ENCODE results near the gene SYT7. TPM values are rescaled to one million over a fixed set of nuclear protein-coding genes. Genes with fewer than 3 reads are reported as not detected.

The SYT7 gene
- polyA plus RNA-seq, 2 of the 4 experiments (the other 2 are of a cell fraction) = 0.37 to 1.0 TPM

DNA sequence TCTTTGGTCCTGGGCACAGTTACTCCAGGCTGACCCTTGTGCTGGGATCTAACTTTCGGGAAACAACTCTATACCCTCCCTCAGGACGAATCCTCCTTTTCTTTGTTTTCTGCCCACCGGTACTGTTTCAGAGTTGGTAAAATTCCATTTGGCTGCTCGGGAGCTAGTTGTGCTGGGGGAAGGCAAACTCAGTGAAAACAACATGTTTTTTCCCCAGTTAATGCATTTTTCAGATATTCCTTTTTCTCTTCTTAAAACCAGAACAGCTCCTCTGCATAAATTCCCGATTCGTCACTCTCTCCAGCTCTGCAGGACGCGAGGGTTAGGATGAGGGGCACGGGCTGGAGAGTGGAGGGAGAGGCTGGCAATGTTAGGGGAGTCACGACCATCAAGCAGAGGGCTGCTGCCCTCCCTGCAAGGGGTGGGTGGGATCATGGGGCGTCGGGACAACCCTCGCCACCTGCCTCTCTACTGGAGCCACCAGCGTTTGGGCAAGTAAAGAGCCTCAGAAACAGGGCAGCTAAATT, 41.0 kb downstream of the SYT7 start:
- ChIA-PET POLR2A (no interaction called here), CTCF (interaction anchor here (0.7 to 2.1 kb wide), 7 partner anchors 8 to 93 kb away, joined by 3 to 13 read pairs (median 3); no protein-coding TSS in a partner anchor)
- no peak for ATAC-seq
- Histone ChIP-seq H3K4me3 (no peak overlapping the region), H3K4me1 (peaks cover 35% of the 10 kb centered on the region), H3K27ac (no peak overlapping the region), H3K4me2 (no peak overlapping the region), H3K9me3 (no peaks in the 10 kb centered on the region)
- WGBS (ENCODE audit: missing lambda C conversion rate) = 71% methylated on average over 13 of the region's 14 CpGs
- FAIRE-seq = no peak
- TF ChIP-seq POLR2A (IDR thresholded peaks at IDR 0.05; ENCODE audit: low read length) = no peak
- no peak for TF ChIP-seq HOXA7 (CRISPR knock-in tag; IDR thresholded peaks at IDR 0.05)
- TF ChIP-seq, protein P1, sequence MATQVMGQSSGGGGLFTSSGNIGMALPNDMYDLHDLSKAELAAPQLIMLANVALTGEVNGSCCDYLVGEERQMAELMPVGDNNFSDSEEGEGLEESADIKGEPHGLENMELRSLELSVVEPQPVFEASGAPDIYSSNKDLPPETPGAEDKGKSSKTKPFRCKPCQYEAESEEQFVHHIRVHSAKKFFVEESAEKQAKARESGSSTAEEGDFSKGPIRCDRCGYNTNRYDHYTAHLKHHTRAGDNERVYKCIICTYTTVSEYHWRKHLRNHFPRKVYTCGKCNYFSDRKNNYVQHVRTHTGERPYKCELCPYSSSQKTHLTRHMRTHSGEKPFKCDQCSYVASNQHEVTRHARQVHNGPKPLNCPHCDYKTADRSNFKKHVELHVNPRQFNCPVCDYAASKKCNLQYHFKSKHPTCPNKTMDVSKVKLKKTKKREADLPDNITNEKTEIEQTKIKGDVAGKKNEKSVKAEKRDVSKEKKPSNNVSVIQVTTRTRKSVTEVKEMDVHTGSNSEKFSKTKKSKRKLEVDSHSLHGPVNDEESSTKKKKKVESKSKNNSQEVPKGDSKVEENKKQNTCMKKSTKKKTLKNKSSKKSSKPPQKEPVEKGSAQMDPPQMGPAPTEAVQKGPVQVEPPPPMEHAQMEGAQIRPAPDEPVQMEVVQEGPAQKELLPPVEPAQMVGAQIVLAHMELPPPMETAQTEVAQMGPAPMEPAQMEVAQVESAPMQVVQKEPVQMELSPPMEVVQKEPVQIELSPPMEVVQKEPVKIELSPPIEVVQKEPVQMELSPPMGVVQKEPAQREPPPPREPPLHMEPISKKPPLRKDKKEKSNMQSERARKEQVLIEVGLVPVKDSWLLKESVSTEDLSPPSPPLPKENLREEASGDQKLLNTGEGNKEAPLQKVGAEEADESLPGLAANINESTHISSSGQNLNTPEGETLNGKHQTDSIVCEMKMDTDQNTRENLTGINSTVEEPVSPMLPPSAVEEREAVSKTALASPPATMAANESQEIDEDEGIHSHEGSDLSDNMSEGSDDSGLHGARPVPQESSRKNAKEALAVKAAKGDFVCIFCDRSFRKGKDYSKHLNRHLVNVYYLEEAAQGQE (IDR thresholded peaks at IDR 0.05) = no peak
- no peak for TF ChIP-seq HEYL (CRISPR knock-in tag; IDR thresholded peaks at IDR 0.05)
- TF ChIP-seq JUN (IDR thresholded peaks at IDR 0.05) = no peak
- no peak for TF ChIP-seq HOXB5 (CRISPR knock-in tag; IDR thresholded peaks at IDR 0.05)
- TF ChIP-seq NFE2L2 (conservative IDR thresholded peaks at IDR 0.05; ENCODE audit: low read length) = no peak
- no peak for TF ChIP-seq RCOR1 (IDR thresholded peaks at IDR 0.05; ENCODE audit: low read depth, low read length)
- TF ChIP-seq EHF (CRISPR knock-in tag; IDR thresholded peaks at IDR 0.05) = no peak
- no peak for TF ChIP-seq NR3C1 (IDR thresholded peaks at IDR 0.05)
- TF ChIP-seq, protein P2, sequence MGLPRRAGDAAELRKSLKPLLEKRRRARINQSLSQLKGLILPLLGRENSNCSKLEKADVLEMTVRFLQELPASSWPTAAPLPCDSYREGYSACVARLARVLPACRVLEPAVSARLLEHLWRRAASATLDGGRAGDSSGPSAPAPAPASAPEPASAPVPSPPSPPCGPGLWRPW (IDR thresholded peaks at IDR 0.05) = no peak
- TF ChIP-seq, protein P3, sequence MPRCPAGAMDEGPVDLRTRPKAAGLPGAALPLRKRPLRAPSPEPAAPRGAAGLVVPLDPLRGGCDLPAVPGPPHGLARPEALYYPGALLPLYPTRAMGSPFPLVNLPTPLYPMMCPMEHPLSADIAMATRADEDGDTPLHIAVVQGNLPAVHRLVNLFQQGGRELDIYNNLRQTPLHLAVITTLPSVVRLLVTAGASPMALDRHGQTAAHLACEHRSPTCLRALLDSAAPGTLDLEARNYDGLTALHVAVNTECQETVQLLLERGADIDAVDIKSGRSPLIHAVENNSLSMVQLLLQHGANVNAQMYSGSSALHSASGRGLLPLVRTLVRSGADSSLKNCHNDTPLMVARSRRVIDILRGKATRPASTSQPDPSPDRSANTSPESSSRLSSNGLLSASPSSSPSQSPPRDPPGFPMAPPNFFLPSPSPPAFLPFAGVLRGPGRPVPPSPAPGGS (IDR thresholded peaks at IDR 0.05) = no peak
- TF ChIP-seq RFX5 (IDR thresholded peaks at IDR 0.05) = no peak
- TF ChIP-seq, protein P4, sequence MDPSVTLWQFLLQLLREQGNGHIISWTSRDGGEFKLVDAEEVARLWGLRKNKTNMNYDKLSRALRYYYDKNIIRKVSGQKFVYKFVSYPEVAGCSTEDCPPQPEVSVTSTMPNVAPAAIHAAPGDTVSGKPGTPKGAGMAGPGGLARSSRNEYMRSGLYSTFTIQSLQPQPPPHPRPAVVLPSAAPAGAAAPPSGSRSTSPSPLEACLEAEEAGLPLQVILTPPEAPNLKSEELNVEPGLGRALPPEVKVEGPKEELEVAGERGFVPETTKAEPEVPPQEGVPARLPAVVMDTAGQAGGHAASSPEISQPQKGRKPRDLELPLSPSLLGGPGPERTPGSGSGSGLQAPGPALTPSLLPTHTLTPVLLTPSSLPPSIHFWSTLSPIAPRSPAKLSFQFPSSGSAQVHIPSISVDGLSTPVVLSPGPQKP (IDR thresholded peaks at IDR 0.05; ENCODE audit: low read depth, low read length) = no peak
- no peak for DNase-seq (ENCODE audit: low read depth in 1 of 2, low spot score in 1 of 2)

DNA sequence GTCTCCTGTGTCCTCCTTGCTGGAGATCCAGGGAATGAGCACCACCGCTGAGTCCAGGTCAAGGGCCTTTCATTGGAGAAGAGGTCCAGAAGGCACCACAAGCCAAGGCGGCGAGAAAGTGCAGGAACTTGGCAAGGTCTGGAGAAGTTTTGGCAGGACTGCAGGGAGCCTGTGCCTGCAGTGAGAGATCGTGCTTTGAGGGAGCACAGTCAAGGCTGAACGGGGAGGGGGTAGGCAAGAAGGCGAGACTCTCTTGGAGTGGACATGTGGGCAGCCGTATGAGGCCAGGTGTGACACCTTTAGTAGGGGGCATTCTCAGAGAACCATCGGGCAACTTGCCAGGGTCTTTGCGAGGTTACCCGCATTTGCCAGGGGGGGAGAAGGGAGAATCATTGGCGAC, 41.9 kb downstream of the SYT7 start:
- no peak for DNase-seq (ENCODE audit: low read depth in 1 of 2, low spot score in 1 of 2)
- no peak overlapping the region for H3K4me2 ChIP-seq
- ATAC-seq = no peak
- peaks cover 29% of the 10 kb centered on the region for H3K4me1 ChIP-seq
- WGBS (ENCODE audit: missing lambda C conversion rate) = 81% methylated on average over 11 of the region's 11 CpGs
- CTCF ChIA-PET = interaction anchor here (1.1 to 2.1 kb wide), 4 partner anchors 13 to 93 kb away, joined by 3 to 13 read pairs (median 4); no protein-coding TSS in a partner anchor
- no peak overlapping the region for H3K4me3 ChIP-seq
- no peak for FAIRE-seq
- POLR2A ChIA-PET = no interaction called here
- no peaks in the 10 kb centered on the region for H3K9me3 ChIP-seq
- no peak overlapping the region for H3K27ac ChIP-seq
- TF ChIP-seq HOXB5 (CRISPR knock-in tag; IDR thresholded peaks at IDR 0.05) = no peak
- no peak for TF ChIP-seq NPAS2 (CRISPR knock-in tag; IDR thresholded peaks at IDR 0.05; ENCODE audit: borderline replicate concordance)
- TF ChIP-seq BHLHE40 (IDR thresholded peaks at IDR 0.05; ENCODE audit: low read depth, low read length) = no peak
- no peak for TF ChIP-seq ZFP36 (IDR thresholded peaks at IDR 0.05; ENCODE audit: borderline replicate concordance, partially characterized antibody)
- TF ChIP-seq, protein P3 (IDR thresholded peaks at IDR 0.05) = no peak
- TF ChIP-seq, protein P5, sequence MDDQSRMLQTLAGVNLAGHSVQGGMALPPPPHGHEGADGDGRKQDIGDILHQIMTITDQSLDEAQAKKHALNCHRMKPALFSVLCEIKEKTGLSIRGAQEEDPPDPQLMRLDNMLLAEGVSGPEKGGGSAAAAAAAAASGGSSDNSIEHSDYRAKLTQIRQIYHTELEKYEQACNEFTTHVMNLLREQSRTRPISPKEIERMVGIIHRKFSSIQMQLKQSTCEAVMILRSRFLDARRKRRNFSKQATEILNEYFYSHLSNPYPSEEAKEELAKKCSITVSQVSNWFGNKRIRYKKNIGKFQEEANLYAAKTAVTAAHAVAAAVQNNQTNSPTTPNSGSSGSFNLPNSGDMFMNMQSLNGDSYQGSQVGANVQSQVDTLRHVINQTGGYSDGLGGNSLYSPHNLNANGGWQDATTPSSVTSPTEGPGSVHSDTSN (IDR thresholded peaks at IDR 0.05) = no peak
- TF ChIP-seq, protein P6, sequence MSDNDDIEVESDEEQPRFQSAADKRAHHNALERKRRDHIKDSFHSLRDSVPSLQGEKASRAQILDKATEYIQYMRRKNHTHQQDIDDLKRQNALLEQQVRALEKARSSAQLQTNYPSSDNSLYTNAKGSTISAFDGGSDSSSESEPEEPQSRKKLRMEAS (IDR thresholded peaks at IDR 0.05) = no peak
- no peak for TF ChIP-seq FOSB (CRISPR knock-in tag; IDR thresholded peaks at IDR 0.05)
- TF ChIP-seq MAZ (IDR thresholded peaks at IDR 0.05; ENCODE audit: borderline replicate concordance, low read depth, low read length) = no peak
- no peak for TF ChIP-seq NR3C1 (IDR thresholded peaks at IDR 0.05)
- TF ChIP-seq ESRRA (IDR thresholded peaks at IDR 0.05; ENCODE audit: borderline replicate concordance, low read length) = no peak
- TF ChIP-seq, protein P7, sequence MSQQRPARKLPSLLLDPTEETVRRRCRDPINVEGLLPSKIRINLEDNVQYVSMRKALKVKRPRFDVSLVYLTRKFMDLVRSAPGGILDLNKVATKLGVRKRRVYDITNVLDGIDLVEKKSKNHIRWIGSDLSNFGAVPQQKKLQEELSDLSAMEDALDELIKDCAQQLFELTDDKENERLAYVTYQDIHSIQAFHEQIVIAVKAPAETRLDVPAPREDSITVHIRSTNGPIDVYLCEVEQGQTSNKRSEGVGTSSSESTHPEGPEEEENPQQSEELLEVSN (IDR thresholded peaks at IDR 0.05; ENCODE audit: borderline replicate concordance, low read depth) = no peak
- TF ChIP-seq GATA3 (IDR thresholded peaks at IDR 0.05; ENCODE audit: borderline replicate concordance) = no peak
- TF ChIP-seq, protein P1 (IDR thresholded peaks at IDR 0.05) = no peak
